OCI-LY3 (cell line): ENCODE measurements around the gene NVL.

ENCODE experiments used
- H2AFZ ChIP-seq: fragments of 200-600, 300-600 bp; shearing (Covaris generic); 2 replicates; pipeline ENCODE4 v1.6.0; 2014; ENCODE audit warnings: antibody characterized with exemption, low read depth, low read length
- H3K27ac ChIP-seq: fragments of 200-600, 300-600 bp; sonication (generic); 2 replicates; pipeline ENCODE4 v1.5.1; 2014; ENCODE audit warnings: mild to moderate bottlenecking, low read length, moderate library complexity, mixed read lengths
- H3K27me3 ChIP-seq: fragments of 200-600, 300-600 bp; sonication (generic); 2 replicates; pipeline ENCODE4 v1.6.1; 2014; ENCODE audit warnings: low read depth, low read length, mixed read lengths
- H3K36me3 ChIP-seq: fragments of 200-600, 300-600 bp; sonication (generic); replicated peaks from 2 replicates; pipeline ENCODE3; 2014; ENCODE audit warnings: low read depth, low read length, mixed read lengths
- H3K4me1 ChIP-seq: fragments of 300-600, 200-600 bp; sonication (generic); 2 replicates; pipeline ENCODE4 v1.6.1; 2014; ENCODE audit warnings: low read length, mixed read lengths
- H3K4me2 ChIP-seq: fragments of 200-600, 300-600 bp; sonication (generic); 2 replicates; pipeline ENCODE4 v1.6.1; 2014; ENCODE audit warnings: low read length, mixed read lengths
- H3K4me3 ChIP-seq: fragments of 300-600, 200-600 bp; sonication (generic); 2 replicates; pipeline ENCODE4 v1.5.1; 2014; ENCODE audit warnings: antibody characterized with exemption, mild to moderate bottlenecking, low read length, moderate library complexity
- H3K79me2 ChIP-seq: fragments of 300-600, 200-600 bp; shearing (Covaris generic); 2 replicates; pipeline ENCODE4 v1.6.1; 2014; ENCODE audit warnings: mild to moderate bottlenecking, low read length, mixed read lengths
- H3K9ac ChIP-seq: fragments of 300-600, 200-600 bp; shearing (Covaris generic); 2 replicates; pipeline ENCODE4 v1.6.0; 2014; ENCODE audit warnings: mild to moderate bottlenecking, low read length, moderate library complexity
- H3K9me3 ChIP-seq: fragments of 200-600, 300-600 bp; shearing (Covaris generic); 2 replicates; pipeline ENCODE4 v1.6.1; 2014; ENCODE audit warnings: low read length, mixed read lengths; ENCODE audit not compliant: insufficient read depth
- H4K20me1 ChIP-seq: fragments of 200-600, 300-600 bp; sonication (generic); 2 replicates; pipeline ENCODE4 v1.6.1; 2016; ENCODE audit warnings: low read length, mixed read lengths; ENCODE audit not compliant: insufficient read depth
- EZH2phosphoT487 ChIP-seq: fragments of 200-600 bp; shearing (Covaris generic); IDR thresholded peaks from 2 replicates; pipeline ENCODE4 v1.6.1; 2018; ENCODE audit warnings: antibody characterized with exemption, mixed run types, low read depth
- TF ChIP-seq, protein P1 (sequence below): fragments of 200-600, 300-600 bp; sonication (generic); IDR thresholded peaks from 2 replicates; pipeline ENCODE4 v1.5.1; 2014; ENCODE audit warnings: antibody characterized with exemption, low read length, low read depth

The NVL gene

GRCh38 chr1:224373008-224373590 lies 43.1 kb upstream of the NVL start:
- no peaks in the 10 kb centered on the region for H4K20me1 ChIP-seq
- H3K9me3 ChIP-seq = no peaks in the 10 kb centered on the region
- no peak for TF ChIP-seq EZH2phosphoT487
- TF ChIP-seq, protein P1, sequence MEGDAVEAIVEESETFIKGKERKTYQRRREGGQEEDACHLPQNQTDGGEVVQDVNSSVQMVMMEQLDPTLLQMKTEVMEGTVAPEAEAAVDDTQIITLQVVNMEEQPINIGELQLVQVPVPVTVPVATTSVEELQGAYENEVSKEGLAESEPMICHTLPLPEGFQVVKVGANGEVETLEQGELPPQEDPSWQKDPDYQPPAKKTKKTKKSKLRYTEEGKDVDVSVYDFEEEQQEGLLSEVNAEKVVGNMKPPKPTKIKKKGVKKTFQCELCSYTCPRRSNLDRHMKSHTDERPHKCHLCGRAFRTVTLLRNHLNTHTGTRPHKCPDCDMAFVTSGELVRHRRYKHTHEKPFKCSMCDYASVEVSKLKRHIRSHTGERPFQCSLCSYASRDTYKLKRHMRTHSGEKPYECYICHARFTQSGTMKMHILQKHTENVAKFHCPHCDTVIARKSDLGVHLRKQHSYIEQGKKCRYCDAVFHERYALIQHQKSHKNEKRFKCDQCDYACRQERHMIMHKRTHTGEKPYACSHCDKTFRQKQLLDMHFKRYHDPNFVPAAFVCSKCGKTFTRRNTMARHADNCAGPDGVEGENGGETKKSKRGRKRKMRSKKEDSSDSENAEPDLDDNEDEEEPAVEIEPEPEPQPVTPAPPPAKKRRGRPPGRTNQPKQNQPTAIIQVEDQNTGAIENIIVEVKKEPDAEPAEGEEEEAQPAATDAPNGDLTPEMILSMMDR = no peak
- no peak overlapping the region for H2AFZ ChIP-seq
- no peaks in the 10 kb centered on the region for H3K27me3 ChIP-seq
- H3K27ac ChIP-seq = no peak overlapping the region
- no peaks in the 10 kb centered on the region for H3K79me2 ChIP-seq
- no peak overlapping the region for H3K4me3 ChIP-seq
- no peak overlapping the region for H3K9ac ChIP-seq
- H3K4me1 ChIP-seq = peaks cover 9% of the 10 kb centered on the region
- H3K4me2 ChIP-seq = no peak overlapping the region
- peaks cover 55% of the 10 kb centered on the region for H3K36me3 ChIP-seq

DNA sequence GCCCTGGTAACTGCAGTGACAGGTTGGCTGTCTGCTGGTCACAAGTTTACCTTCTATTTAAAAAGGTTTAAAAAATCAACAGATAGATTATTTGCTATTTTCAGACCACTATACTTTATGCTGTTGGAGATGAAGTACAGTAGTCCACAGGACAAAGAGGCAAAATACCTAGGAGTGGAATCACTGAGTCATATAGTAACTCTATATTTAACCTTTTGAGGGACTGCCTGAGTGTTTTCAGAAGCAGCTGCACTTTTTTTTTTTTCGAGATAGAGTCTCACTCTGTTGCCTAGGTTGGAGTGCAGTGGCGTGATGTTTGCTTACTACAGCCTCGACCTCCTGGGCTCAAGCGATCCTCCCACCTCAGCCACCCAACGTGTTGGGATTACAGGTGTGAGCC lies 38.4 kb upstream of the NVL start:
- Histone ChIP-seq H3K9me3 (no peaks in the 10 kb centered on the region), H3K4me3 (no peak overlapping the region), H3K36me3 (peaks cover 38% of the 10 kb centered on the region), H4K20me1 (0 out of 2 replicates have a peak, but pooled peaks cover 10% of the 10 kb centered on the region), H3K27ac (0 out of 2 replicates have a peak overlapping the region, but pooled peaks have one; percentile 6), H3K4me2 (peak overlapping the region; percentile 33), H3K4me1 (peaks cover 15% of the 10 kb centered on the region), H3K27me3 (no peaks in the 10 kb centered on the region), H3K79me2 (peaks cover 20% of the 10 kb centered on the region), H3K9ac (no peak overlapping the region), H2AFZ (no peak overlapping the region)
- TF ChIP-seq, protein P1 = no peak
- no peak for TF ChIP-seq EZH2phosphoT487

- Histone ChIP-seq H4K20me1 (peaks cover 12% of the 10 kb centered on the region), H2AFZ (no peak overlapping the region), H3K27ac (no peak overlapping the region), H3K4me3 (no peak overlapping the region), H3K79me2 (peaks cover 58% of the 10 kb centered on the region), H3K27me3 (no peaks in the 10 kb centered on the region), H3K36me3 (peaks cover 4% of the 10 kb centered on the region), H3K4me1 (peaks cover 8% of the 10 kb centered on the region), H3K9ac (no peak overlapping the region), H3K9me3 (no peaks in the 10 kb centered on the region), H3K4me2 (no peak overlapping the region)
- TF ChIP-seq EZH2phosphoT487 = no peak
- TF ChIP-seq, protein P1 = no peak
Measured at GRCh38 chr1:224359207-224359606, 29.2 kb upstream of the NVL start.

- H3K4me3 ChIP-seq = peak overlapping the region; percentile 79; the same call in 1 of the 2 replicates
Measured at GRCh38 chr1:224358237-224358636, 28.3 kb upstream of the NVL start.

More at GRCh38 chr1:224358237-224358636, 28.3 kb upstream of the NVL start:
- Histone ChIP-seq H2AFZ (no peak overlapping the region), H3K4me1 (peaks cover 8% of the 10 kb centered on the region), H3K9me3 (no peaks in the 10 kb centered on the region), H3K9ac (0 out of 2 replicates have a peak overlapping the region, but pooled peaks have one; percentile 67), H4K20me1 (peaks cover 7% of the 10 kb centered on the region), H3K36me3 (no peaks in the 10 kb centered on the region), H3K27me3 (no peaks in the 10 kb centered on the region), H3K79me2 (peaks cover 49% of the 10 kb centered on the region), H3K4me2 (peak overlapping the region; percentile 78), H3K27ac (no peak overlapping the region)
- TF ChIP-seq, protein P1 = no peak
- no peak for TF ChIP-seq EZH2phosphoT487
